NCI-H345 (cell line): ENCODE measurements around the gene SLC7A5.
"Not testable (repeated sequence)": the region's sequence is repeated elsewhere in the genome, so short reads cannot be mapped to it uniquely, and the experiment has no call there.

Experiments used
- DNase-seq: peaks from one replicate; lab custom pipeline; 2025; lab: John Stamatoyannopoulos, UW

SLC7A5 gene

DNA sequence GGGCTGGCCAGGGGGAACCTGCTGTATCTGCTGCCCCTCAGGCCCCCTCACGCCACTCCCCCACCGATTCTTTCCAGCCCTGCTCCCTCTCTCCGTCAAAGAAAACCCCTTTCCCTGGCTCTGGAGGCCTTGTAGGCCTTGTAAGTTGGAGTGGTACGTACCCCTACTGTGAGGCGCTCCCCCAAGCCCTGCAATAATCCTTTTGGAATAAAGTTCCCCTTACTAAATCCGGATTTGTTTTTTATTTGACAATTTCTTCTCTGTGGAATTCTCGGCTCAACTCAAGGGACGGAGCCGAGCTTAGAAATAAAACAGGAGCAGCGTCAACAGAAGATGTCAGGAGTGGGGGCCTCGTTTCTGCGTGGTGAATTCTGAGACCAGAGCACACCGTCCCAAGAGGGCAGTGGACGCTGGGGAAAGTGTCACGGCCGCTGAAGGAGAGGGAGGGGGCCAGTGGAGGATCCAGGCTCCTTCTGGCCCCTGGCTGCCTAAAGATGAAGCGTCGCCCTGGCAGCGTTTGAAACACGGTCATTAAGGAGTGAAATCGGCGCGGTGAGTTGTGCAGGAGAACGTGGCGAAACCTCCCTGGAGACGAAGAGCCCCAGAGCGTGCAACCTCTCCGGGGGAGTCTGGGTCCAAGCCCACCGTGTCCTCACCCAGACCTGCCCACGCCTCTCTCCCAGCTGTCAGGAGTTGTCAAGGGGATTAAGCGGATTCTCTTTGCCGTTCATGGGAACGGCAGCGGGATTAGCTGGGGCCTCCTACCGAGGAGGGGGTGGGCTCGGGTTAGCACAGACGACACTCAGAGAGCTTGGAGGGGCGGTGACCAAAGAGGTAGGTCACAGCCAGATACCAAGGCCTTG lies 47.0 kb downstream of the SLC7A5 start:
- no peak for DNase-seq

GRCh38 chr16:87821376-87822107 lies 47.8 kb downstream of the SLC7A5 start:
- no peak for DNase-seq

GRCh38 chr16:87819983-87820382 lies 49.3 kb downstream of the SLC7A5 start:
- no peak for DNase-seq

DNA sequence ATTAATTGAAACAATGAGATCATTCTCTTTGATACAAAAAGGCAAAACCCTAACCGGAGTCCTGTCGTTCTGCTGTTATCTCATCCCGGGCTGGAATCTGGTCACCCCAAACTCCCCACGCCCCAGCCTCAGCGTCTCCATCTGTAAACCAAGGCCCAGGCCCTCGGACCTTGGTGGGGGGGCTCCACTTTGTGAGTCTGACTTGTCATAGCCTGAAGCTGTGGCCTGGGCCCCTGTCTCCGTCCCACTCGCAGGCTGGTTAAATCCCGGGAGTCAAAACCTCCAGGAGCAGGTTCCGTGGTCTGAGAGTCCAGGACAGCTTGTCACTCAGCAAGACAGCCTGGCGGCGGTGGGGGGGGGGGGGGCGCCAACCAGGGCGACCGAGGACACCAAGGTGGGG lies 50.0 kb downstream of the SLC7A5 start:
- DNase-seq: no peak

DNA sequence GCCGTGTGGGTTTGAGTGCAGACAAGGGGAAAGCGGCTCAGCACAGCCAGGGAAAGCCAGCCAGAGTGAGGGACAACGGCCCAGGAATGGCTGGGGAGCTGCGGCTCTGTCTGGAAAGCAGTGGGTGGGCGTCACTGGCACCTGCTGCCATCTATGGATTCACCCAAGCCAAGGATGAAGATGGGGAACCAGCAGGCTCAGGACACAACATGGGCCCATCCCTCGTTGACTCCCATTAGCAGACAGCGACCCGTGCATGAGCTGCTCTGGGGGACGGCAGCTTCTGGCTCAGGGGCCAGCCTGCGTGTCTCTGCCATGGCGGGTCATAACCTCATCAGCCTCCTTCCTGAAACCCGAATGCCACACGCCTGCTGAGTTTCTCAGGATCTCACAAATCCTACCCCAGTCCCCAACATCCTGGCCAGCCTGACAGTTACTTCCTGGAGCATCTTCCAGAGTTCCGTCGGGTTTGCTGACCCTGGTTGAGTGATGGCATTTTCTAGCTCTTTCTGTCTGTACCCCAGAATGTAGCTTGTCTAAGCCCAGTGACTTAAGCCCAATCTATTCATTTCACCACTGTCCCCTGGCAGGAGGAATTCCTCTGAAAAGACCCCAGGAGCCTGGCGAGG lies 50.7 kb downstream of the SLC7A5 start:
- no peak for DNase-seq

DNA sequence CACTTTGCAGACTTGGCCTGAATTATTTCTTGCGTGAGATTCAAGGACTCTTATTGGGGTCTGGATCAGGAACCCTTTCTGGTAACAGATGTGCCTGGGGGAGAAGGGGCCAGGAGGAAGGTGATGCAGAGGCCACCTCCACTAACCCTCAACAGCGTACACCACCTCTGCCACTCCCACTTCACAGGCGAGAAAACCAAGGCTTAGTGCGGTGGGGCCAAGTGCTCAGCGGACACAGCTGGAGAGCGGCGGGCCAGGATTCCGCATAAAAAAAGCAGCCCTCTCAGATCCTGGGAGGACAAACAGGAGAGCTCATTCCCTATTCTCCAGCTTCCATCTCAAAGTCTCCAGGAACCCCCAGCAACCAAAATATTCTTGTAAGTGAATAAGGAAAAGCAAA lies 51.4 kb downstream of the SLC7A5 start:
- DNase-seq: no peak

GRCh38 chr16:87817370-87817769 lies 51.9 kb downstream of the SLC7A5 start:
- not testable (repeated sequence) for DNase-seq

GRCh38 chr16:87816507-87817100 lies 52.7 kb downstream of the SLC7A5 start:
- no peak for DNase-seq

- no peak for DNase-seq
These were observed 53.7 kb downstream of the SLC7A5 start for GRCh38 chr16:87815567-87815966.

- DNase-seq: peak; percentile 68
These were observed 57.1 kb downstream of the SLC7A5 start for GRCh38 chr16:87812200-87812656.

DNA sequence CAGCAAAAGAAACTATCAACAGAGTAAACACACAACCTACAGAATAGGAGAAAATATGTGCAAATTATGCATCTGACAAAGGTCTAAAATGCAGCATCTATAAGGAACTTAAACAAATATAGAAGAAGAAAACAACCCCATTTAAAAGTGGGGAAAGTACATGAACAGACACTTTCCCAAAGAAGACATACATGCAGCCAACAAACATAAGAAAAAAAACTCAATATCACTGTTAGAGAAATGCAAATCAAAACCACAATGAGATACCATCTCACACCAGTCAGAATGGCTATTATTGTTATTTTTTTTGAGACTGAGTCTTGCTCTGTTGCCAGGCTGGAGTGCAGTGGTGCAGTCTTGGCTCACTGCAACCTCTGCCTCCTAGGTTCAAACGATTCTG lies 57.9 kb downstream of the SLC7A5 start:
- not testable (repeated sequence) for DNase-seq

GRCh38 chr16:87809150-87809902 lies 60.0 kb downstream of the SLC7A5 start:
- DNase-seq: no peak

- no peak for DNase-seq
These were observed 61.2 kb downstream of the SLC7A5 start for GRCh38 chr16:87808108-87808507.

DNA sequence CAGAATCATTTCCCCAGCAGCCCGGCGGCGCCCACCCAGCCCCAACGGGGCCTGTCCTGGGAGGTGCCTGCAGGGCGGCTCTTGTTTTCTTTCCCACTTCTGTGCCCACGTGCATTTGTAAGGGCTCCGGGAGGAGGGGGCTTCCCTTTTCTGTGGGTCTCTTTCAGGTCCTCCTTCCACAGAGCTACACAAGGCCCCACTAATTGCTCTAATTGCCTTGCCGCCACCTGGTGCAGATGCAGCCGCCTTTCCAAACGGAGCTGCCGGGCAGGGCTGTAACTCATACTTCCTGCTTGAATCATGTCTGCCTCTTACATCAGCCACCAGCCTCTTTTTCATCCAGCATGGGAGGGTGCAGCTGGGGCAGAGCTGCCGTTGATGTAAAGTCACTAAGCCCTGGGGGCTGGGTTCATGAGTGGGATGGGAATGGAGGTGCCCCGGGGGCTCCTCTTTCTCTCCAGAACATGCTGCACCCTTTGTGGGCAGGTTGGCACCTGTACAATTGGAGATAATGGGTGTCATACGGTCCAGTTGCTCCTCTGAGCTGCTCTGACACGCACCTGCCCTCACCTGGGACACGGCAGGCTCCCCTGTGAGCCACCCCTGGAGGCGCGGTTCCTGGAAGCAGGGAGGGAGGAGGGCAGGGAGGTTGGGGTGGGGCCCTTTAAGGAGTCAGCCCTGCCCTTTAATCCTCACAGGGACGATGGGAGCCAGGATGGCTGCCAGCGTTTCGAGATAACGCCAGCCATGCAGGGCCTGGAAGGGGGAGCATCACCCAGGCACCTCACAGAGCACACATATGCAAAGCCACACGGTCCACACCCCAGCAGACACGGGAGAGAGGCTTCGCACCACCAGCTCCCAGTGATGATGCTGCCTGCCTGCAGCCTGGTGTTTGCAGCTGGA lies 62.4 kb downstream of the SLC7A5 start:
- DNase-seq: peak; percentile 91

GRCh38 chr16:87806261-87806640 lies 63.1 kb downstream of the SLC7A5 start:
- peak; percentile 35 for DNase-seq

GRCh38 chr16:87803385-87803784 lies 65.9 kb downstream of the SLC7A5 start:
- DNase-seq: no peak

- no peak for DNase-seq
These were observed 66.6 kb downstream of the SLC7A5 start for GRCh38 chr16:87802670-87803069.

DNA sequence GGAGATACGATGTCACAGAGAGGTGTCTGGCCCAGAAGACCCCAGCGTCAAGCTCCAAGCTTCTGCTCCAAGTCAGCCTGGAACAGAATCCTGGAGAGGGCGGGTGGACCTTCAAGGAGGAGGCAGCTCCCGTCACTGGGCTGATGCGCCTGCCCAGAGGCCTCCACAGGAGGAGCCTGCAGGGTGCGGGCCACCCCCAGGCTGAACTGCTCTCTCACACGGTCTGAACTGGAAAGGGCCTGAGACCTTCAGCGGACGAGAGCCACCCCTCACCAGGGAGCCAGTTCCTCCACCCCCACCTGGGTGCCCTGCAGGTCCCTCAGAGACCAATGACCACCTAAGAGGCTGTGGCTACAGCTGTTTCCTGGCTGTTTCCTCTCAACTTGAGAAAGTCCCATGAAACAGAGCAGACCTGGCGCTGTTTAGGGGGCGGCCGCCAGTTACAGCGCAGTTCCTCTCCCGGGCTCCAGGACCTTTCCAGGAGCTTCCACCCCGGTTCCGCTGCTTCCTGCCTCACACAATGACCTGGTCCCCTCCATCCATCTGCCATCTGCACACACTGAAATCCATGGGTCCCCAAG lies 67.5 kb downstream of the SLC7A5 start:
- DNase-seq: no peak

DNA sequence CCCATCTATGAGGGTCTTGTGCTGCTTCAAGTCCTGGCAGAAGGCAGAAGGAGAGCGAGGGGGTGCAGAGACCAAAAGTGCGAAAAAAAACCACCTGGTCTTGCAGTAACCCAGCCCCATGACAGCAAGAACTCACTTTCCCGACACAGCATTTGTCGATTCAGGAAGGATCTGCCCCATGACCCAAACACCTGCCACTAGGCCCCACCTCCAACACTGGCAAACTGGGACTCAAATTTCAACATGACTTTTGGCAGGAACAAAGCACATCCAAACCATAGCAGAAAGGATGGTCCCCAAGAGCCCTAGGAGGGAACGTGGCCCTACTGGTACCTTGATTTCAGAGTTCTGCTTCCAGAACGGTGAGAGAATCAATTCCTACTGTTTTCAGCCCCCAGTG lies 68.8 kb downstream of the SLC7A5 start:
- DNase-seq: peak; percentile 17

DNA sequence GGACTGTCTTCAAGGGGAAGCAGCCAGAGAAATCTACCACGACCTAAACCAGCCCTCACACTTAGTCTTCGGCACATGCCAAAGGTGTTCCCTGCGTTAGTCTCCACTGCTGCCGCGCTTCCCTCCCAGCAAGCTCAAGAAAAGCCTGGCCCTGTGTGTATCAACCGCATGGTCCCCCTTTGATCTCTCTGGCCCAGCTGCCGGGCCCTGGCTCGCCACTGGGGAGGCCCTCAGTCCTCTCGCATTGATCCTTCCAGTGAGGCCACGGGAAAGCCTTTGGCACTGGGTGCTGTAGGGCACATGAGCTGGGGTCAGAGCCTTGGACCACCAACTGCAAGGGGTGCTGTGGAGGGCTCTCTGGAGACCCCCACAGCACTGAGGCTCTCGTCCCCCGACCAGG lies 74.0 kb downstream of the SLC7A5 start:
- DNase-seq: no peak
